ENCODE data around the gene OPA1. TPM values are rescaled to one million over a fixed set of nuclear protein-coding genes. Genes with fewer than 3 reads are reported as not detected.

Gene OPA1
- total and polyA plus RNA-seq, 2 of the 4 experiments (the other 2 are of a cell fraction), result 17.8 to 73.7 TPM

DNA sequence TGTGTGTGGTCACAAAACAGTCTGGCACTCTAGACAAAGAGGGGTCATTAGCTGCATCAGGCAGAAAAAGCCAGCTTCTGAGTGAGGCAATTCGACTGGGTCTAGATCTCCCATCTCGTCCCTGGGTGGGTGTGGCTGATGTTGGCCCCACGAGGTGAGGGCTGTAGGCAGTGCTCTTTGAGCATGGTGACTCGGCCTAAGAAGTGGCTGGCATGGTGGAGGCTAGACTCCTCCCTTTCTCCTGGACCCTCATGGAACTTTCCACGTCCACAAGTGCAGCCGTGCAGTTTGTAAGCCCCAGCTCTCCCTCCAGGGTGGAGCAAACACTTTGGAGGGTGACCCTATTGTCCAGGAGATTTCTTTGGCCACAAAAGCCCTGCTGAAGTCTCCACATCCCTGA, 134.1 kb downstream of the OPA1 start:
- Histone ChIP-seq H2BK5ac (ENCODE audit: low read depth, low read length, poor library complexity, severe bottlenecking) (no peak overlapping the region), H3K9me1 (ENCODE audit: insufficient read depth, low read length) (no peaks in the 10 kb centered on the region), H4K5ac (ENCODE audit: low read depth, low read length) (no peak overlapping the region), H3K4me2 (ENCODE audit: low read depth, low read length) (no peak overlapping the region), H3K23ac (ENCODE audit: low read depth, low read length) (no peak overlapping the region), H3K14ac (replicated peaks; ENCODE audit: low read depth, low read length) (no peak overlapping the region), H4K91ac (ENCODE audit: insufficient read depth, low read depth, low read length) (no peak overlapping the region), H2AK5ac (ENCODE audit: low read depth, low read length) (no peak overlapping the region), H3K4ac (ENCODE audit: low read depth, low read length) (no peak overlapping the region), H2BK15ac (ENCODE audit: low read depth, low read length) (no peak overlapping the region), H3K36me3 (ENCODE audit: control insufficient read depth, insufficient read depth, low read length) (no peaks in the 10 kb centered on the region), H2BK20ac (ENCODE audit: low read depth, low read length) (no peak overlapping the region), H3K27me3 (ENCODE audit: control insufficient read depth, insufficient read depth, low read length) (peaks cover 18% of the 10 kb centered on the region), H2AFZ (replicated peaks; ENCODE audit: low read length, poor library complexity) (no peak overlapping the region), H3K9me3 (ENCODE audit: control insufficient read depth, insufficient read depth, low read length) (no peaks in the 10 kb centered on the region), H2BK120ac (ENCODE audit: low read depth, low read length) (no peak overlapping the region), H4K20me1 (ENCODE audit: insufficient read depth, low read length) (no peaks in the 10 kb centered on the region), H3K56ac (ENCODE audit: extremely low read depth, insufficient read depth, low read length) (no peak overlapping the region), H3K27ac (ENCODE audit: insufficient read depth, low read length) (no peak overlapping the region), H4K8ac (ENCODE audit: low read depth in 2 of 2, low read length in 2 of 2) (no peak overlapping the region), H2AK9ac (replicated peaks; ENCODE audit: low read depth, low read length, poor library complexity) (no peak overlapping the region), H3K79me1 (ENCODE audit: low read depth in 1 of 2, low read length in 2 of 2) (no peaks in the 10 kb centered on the region), H3K9ac (ENCODE audit: low read depth, low read length) (no peak overlapping the region), H3K4me3 (ENCODE audit: insufficient read depth, low read depth, low read length) (no peak overlapping the region), H3K4me1 (ENCODE audit: control insufficient read depth, insufficient read depth, low read length) (no peaks in the 10 kb centered on the region), H3K18ac (ENCODE audit: low read depth, low read length) (no peak overlapping the region)
- BruUV-seq (replicated peaks), result no TSS peak
- no peak for TF ChIP-seq RFX5 (IDR thresholded peaks at IDR 0.05; ENCODE audit: low read depth, low read length)
- TF ChIP-seq MAZ (IDR thresholded peaks at IDR 0.05; ENCODE audit: borderline replicate concordance, low read depth, low read length), result no peak
- TF ChIP-seq RAD21 (IDR thresholded peaks at IDR 0.05; ENCODE audit: low read length), result no peak
- no peak for TF ChIP-seq CHD1 (IDR thresholded peaks at IDR 0.05; ENCODE audit: low read depth, low read length)
- no peak for TF ChIP-seq FOS (IDR thresholded peaks at IDR 0.05; ENCODE audit: low read depth, low read length)
- TF ChIP-seq, protein P1, sequence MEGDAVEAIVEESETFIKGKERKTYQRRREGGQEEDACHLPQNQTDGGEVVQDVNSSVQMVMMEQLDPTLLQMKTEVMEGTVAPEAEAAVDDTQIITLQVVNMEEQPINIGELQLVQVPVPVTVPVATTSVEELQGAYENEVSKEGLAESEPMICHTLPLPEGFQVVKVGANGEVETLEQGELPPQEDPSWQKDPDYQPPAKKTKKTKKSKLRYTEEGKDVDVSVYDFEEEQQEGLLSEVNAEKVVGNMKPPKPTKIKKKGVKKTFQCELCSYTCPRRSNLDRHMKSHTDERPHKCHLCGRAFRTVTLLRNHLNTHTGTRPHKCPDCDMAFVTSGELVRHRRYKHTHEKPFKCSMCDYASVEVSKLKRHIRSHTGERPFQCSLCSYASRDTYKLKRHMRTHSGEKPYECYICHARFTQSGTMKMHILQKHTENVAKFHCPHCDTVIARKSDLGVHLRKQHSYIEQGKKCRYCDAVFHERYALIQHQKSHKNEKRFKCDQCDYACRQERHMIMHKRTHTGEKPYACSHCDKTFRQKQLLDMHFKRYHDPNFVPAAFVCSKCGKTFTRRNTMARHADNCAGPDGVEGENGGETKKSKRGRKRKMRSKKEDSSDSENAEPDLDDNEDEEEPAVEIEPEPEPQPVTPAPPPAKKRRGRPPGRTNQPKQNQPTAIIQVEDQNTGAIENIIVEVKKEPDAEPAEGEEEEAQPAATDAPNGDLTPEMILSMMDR (conservative IDR thresholded peaks at IDR 0.05; ENCODE audit: low read depth, low read length), result no peak
- TF ChIP-seq RCOR1 (IDR thresholded peaks at IDR 0.05; ENCODE audit: insufficient replicate concordance, low read length), result no peak
- TF ChIP-seq, protein P2, sequence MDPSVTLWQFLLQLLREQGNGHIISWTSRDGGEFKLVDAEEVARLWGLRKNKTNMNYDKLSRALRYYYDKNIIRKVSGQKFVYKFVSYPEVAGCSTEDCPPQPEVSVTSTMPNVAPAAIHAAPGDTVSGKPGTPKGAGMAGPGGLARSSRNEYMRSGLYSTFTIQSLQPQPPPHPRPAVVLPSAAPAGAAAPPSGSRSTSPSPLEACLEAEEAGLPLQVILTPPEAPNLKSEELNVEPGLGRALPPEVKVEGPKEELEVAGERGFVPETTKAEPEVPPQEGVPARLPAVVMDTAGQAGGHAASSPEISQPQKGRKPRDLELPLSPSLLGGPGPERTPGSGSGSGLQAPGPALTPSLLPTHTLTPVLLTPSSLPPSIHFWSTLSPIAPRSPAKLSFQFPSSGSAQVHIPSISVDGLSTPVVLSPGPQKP (IDR thresholded peaks at IDR 0.05; ENCODE audit: borderline replicate concordance, low read depth, low read length), result no peak
- TF ChIP-seq, protein P3, sequence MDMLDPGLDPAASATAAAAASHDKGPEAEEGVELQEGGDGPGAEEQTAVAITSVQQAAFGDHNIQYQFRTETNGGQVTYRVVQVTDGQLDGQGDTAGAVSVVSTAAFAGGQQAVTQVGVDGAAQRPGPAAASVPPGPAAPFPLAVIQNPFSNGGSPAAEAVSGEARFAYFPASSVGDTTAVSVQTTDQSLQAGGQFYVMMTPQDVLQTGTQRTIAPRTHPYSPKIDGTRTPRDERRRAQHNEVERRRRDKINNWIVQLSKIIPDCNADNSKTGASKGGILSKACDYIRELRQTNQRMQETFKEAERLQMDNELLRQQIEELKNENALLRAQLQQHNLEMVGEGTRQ (IDR thresholded peaks at IDR 0.05; ENCODE audit: low read depth, low read length), result no peak
- TF ChIP-seq SMC3 (IDR thresholded peaks at IDR 0.05; ENCODE audit: low read depth, low read length), result no peak
- TF ChIP-seq MAFK (IDR thresholded peaks at IDR 0.05; ENCODE audit: low read depth, low read length), result no peak
- no peak for TF ChIP-seq MXI1 (IDR thresholded peaks at IDR 0.05; ENCODE audit: borderline replicate concordance, low read depth, low read length)
- TF ChIP-seq POLR2A (IDR thresholded peaks at IDR 0.05; ENCODE audit: low read depth, low read length), result no peak
- TF ChIP-seq NFE2L2 (IDR thresholded peaks at IDR 0.05; ENCODE audit: low read depth, low read length), result no peak
- no peak for TF ChIP-seq BHLHE40 (IDR thresholded peaks at IDR 0.05; ENCODE audit: low read depth, low read length)
- no peak for TF ChIP-seq CEBPB (IDR thresholded peaks at IDR 0.05; ENCODE audit: low read depth, low read length)
- ChIA-PET POLR2A (ENCODE audit: unreplicated experiment) (no interaction called here), CTCF (no interaction called here)
- ATAC-seq (ENCODE audit: low read depth), result no peak
- no peak for DNase-seq
- in situ Hi-C loops (cut with MboI; ENCODE audit: low sequenced_read_pairs), result no loop called here
- intact Hi-C loops (cut with micrococcal nuclease), result no loop called here
- no CpG with 5 or more reads among the region's 6 CpGs for WGBS, 2 experiments (ENCODE audit: extremely low coverage in 2 of 2, insufficient read length in 1 of 2)
- dilution Hi-C loops (cut with HindIII; ENCODE audit: low sequenced_read_pairs, unreplicated experiment), result no loop called here
